NT2/D1 (cell line): ENCODE results near the gene CRYGC.

ENCODE experiments used
- YY1 ChIP-seq: IDR thresholded peaks from 2 replicates; pipeline ENCODE4 v1.6.1; 2011; ENCODE audit not compliant: insufficient read length, insufficient read depth
- ZNF274 ChIP-seq: IDR thresholded peaks from 2 replicates; pipeline ENCODE4 v1.6.1; 2011; ENCODE audit warnings: mild to moderate bottlenecking, low read depth, low read length

DNA sequence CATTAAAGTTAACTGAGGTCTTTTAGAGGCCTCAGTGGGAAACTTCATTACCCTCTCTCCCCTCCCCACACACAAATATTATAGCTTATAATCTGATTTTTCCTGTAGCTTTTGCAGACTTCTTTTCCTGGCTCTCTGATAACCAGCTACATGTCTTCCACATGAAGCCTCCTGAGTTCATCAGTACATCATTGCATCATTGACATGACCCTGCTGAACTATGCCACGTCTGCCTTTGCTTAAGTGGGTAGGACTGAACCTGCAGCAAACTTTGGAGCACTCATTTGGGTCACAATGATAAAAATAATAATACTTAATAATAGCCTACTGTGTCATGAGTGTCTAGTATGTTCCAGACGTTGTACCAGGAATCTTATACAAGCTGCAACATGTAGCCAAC lies 26.8 kb upstream of the CRYGC start:
- TF ChIP-seq ZNF274 (no peak), YY1 (no peak)
